Suprapubic skin (tissue), 3 donors: ENCODE results near the gene CACUL1.

Source experiments
- CTCF ChIP-seq, 2 donors: fragments of 200-600 bp in 1 of 2; fragments of 450-650 bp in 1 of 2; sonication (generic) in 1 of 2; IDR thresholded peaks; one replicate each; pipeline ENCODE4 v1.5.1; 2016 to 2019; ENCODE audit warnings: antibody characterized with exemption in 2 of 2, mild to moderate bottlenecking in 1 of 2, moderate library complexity in 1 of 2
- EP300 ChIP-seq: sonication (generic); formaldehyde crosslinking; IDR thresholded peaks from one replicate; pipeline ENCODE4 v1.6.1; 2017; ENCODE audit warnings: antibody characterized with exemption
- POLR2A ChIP-seq, 2 donors: fragments of 450-650 bp; IDR thresholded peaks; one replicate each; pipeline ENCODE4 v1.6.1; 2017; ENCODE audit warnings: antibody characterized with exemption in 2 of 2, mild to moderate bottlenecking in 2 of 2, moderate library complexity in 2 of 2

GRCh38 chr10:118735294-118735693 is 19.5 kb downstream of the CACUL1 start:
- no peak for TF ChIP-seq CTCF (IDR thresholded peaks at IDR 0.05)
- TF ChIP-seq EP300 = no peak
- no peak for TF ChIP-seq POLR2A (IDR thresholded peaks at IDR 0.05)
